ENCODE measurements around the gene PCDH18. TPM values are rescaled to one million over a fixed set of nuclear protein-coding genes. Genes with fewer than 3 reads are reported as not detected.
A peak's percentile ranks its signal among the peaks of the same experiment; 100 is the strongest.

The PCDH18 gene, protein sequence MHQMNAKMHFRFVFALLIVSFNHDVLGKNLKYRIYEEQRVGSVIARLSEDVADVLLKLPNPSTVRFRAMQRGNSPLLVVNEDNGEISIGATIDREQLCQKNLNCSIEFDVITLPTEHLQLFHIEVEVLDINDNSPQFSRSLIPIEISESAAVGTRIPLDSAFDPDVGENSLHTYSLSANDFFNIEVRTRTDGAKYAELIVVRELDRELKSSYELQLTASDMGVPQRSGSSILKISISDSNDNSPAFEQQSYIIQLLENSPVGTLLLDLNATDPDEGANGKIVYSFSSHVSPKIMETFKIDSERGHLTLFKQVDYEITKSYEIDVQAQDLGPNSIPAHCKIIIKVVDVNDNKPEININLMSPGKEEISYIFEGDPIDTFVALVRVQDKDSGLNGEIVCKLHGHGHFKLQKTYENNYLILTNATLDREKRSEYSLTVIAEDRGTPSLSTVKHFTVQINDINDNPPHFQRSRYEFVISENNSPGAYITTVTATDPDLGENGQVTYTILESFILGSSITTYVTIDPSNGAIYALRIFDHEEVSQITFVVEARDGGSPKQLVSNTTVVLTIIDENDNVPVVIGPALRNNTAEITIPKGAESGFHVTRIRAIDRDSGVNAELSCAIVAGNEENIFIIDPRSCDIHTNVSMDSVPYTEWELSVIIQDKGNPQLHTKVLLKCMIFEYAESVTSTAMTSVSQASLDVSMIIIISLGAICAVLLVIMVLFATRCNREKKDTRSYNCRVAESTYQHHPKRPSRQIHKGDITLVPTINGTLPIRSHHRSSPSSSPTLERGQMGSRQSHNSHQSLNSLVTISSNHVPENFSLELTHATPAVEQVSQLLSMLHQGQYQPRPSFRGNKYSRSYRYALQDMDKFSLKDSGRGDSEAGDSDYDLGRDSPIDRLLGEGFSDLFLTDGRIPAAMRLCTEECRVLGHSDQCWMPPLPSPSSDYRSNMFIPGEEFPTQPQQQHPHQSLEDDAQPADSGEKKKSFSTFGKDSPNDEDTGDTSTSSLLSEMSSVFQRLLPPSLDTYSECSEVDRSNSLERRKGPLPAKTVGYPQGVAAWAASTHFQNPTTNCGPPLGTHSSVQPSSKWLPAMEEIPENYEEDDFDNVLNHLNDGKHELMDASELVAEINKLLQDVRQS
- total RNA-seq = under 1 TPM in 4 of 5 donors, not detected in 1; 0.03 to 0.43 (median 0.19) TPM
- total RNA-seq (2013) = 0.64 TPM
- 0 to 0.51 (median 0.14) reads per million in 29 experiments for total RNA-seq

DNA sequence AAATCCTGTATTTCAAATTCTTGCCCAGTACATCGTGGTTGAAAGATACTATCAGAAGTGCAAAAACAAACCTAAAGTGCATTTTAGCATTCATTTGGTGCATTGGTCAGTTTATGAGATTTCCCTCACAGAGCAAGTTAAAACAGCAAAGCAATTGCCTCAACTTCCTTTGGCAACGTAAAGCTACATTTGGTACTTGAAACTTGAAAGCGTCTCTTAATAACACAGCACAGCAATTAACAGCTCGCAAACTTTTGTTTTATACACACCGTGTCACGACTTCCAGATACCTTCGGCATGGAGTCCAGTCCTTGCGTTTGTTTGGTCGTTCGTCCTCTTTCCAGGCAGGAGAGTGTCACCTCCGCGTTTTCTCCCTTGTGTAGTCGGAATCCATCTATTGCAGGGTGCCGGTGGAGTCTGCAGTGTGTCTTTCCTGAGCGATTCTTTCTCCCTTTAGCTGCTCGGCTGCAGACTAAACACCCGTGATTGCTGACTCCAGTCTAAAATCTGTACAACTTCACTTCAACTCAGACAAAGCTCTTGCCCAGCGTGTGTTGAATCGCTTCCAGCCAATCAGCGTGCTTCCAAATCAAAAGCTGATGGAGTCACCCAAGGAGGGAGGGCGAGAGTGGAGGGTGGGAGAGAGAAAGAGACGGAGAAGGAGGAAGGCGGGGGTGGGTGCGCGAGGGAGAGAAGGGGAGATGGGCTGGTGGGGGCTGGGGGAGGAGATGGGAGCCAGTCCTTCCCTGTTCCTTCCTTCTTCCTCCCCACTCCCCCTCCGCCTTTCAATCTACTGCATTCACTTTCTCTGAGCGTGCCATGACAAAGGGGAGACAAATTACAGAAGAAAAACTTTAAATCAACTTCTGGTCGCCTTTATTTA is at the start of gene PCDH18:
Gene PCDH18 (minus strand): TSS at position 509 of the 883 bp plus-strand sequence. CDS start 406 bp downstream, at position 103.
- POLR2A ChIA-PET = no interaction called here
- CTCF ChIA-PET = no interaction called here
- ATAC-seq (replicated peaks in 1 of 4) = peak; percentile 39 to 60 (median 52)
- WGBS (ENCODE audit: insufficient coverage) = 3% methylated on average over 17 of the region's 28 CpGs
- Mint-ChIP-seq H3K36me3 (no peaks in the 10 kb centered on the region), H3K4me1 (peaks cover 3 to 8% (median 4%) of the 10 kb centered on the region in 3 donors), H3K4me3 (no peak within 1 kb of the TSS), H3K27ac (no peak within 1 kb of the TSS), H3K9me3 (peaks cover 0 to 6% (median 0%) of the 10 kb centered on the region in 3 donors), H3K27me3 (no peaks in the 10 kb centered on the region)
- Histone ChIP-seq H3K27me3 (replicated peaks in 1 of 2; ENCODE audit: control insufficient read depth in 2 of 2, extremely low read depth in 1 of 2, insufficient read depth in 2 of 2, low read length in 1 of 2) (no peaks in the 10 kb centered on the region), H3K36me3 (ENCODE audit: control insufficient read depth in 2 of 2, extremely low read depth in 1 of 2, insufficient read depth in 1 of 2, low read length in 1 of 2) (no peaks in the 10 kb centered on the region), H3K27ac (ENCODE audit: low read length) (no peak within 1 kb of the TSS), H3K4me3 (ENCODE audit: control insufficient read depth in 1 of 2, extremely low read depth in 1 of 2, low read length in 1 of 2) (peak within 1 kb of the TSS; percentile 22 to 46), H3K4me1 (ENCODE audit: control insufficient read depth in 1 of 2, extremely low read depth in 1 of 2, insufficient read depth in 2 of 2, low read length in 2 of 2) (no peaks in the 10 kb centered on the region), H3K9me3 (no peaks in the 10 kb centered on the region)
- DNase-seq = peak in 7 of 35 experiments; percentile 0 to 7 (median 4)

DNA sequence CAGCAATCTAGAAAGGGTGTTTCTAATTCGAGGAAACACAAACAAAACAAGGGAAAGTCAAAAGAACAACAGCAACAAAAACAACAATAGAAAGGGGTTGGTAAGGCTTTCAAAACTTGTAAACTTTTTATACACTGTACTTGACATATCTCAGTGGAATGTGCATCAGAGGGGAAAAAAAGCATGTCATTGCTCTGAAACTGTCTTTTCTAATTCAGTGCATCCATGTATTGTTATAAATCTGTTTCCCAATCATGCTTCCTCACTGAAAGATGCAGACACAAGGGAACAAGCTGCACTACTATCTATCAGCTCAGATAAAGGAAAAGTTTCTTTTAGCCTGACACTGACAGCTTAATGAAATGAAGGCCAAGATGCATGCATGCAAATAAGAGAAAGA is 44.2 kb upstream of the PCDH18 start:
- no peak for DNase-seq
- ATAC-seq (replicated peaks in 1 of 4) = no peak
- Mint-ChIP-seq H3K27me3 (no peaks in the 10 kb centered on the region), H3K4me3 (no peak overlapping the region), H3K27ac (no peak overlapping the region), H3K4me1 (no peaks in the 10 kb centered on the region), H3K9me3 (peaks cover 4 to 8% (median 6%) of the 10 kb centered on the region in 3 donors), H3K36me3 (no peaks in the 10 kb centered on the region)
- Histone ChIP-seq H3K36me3 (ENCODE audit: control insufficient read depth in 2 of 2, extremely low read depth in 1 of 2, insufficient read depth in 1 of 2, low read length in 1 of 2) (no peaks in the 10 kb centered on the region), H3K4me3 (ENCODE audit: control insufficient read depth in 1 of 2, extremely low read depth in 1 of 2, low read length in 1 of 2) (no peak overlapping the region), H3K27ac (ENCODE audit: low read length) (no peak overlapping the region), H3K9me3 (no peaks in the 10 kb centered on the region), H3K27me3 (replicated peaks in 1 of 2; ENCODE audit: control insufficient read depth in 2 of 2, extremely low read depth in 1 of 2, insufficient read depth in 2 of 2, low read length in 1 of 2) (no peaks in the 10 kb centered on the region), H3K4me1 (ENCODE audit: control insufficient read depth in 1 of 2, extremely low read depth in 1 of 2, insufficient read depth in 2 of 2, low read length in 2 of 2) (no peaks in the 10 kb centered on the region)
- ChIA-PET CTCF (interaction anchor here in 1 of 2 donors (0.6 kb wide), 1 partner anchor 1342 kb away, joined by 3 read pairs; no protein-coding TSS in a partner anchor), POLR2A (interaction anchor here in 1 of 2 donors (0.6 kb wide), 1 partner anchor 9 kb away, joined by 3 read pairs; no protein-coding TSS in a partner anchor)
- no CpG with 5 or more reads among the region's 1 CpG for WGBS (ENCODE audit: insufficient coverage)

DNA sequence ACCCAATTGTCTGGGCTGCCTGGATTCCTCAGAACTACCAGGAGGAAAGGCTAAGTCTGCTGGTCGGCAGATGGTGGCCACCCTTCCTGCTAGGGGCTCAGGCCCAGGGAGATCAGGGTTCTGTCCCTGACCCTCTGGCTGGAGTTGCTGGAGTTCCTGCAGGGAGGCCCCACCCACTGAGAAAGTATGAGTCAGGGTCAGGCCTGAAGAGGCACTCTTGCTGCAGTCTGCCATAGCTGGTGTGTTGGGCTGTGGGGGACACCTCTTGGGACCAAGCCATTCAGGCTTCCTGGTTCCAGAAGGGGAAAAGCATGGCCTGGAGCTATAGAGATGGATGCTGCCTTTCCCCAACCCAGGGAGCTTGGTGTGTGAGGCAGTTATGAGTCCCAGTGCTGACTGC is 40.4 kb upstream of the PCDH18 start:
- Mint-ChIP-seq H3K4me3 (no peak overlapping the region), H3K4me1 (no peaks in the 10 kb centered on the region), H3K36me3 (no peaks in the 10 kb centered on the region), H3K27me3 (no peaks in the 10 kb centered on the region), H3K27ac (no peak overlapping the region), H3K9me3 (peaks cover 9 to 13% (median 13%) of the 10 kb centered on the region in 3 donors)
- H3K27me3 ChIP-seq (replicated peaks in 1 of 2; ENCODE audit: control insufficient read depth in 2 of 2, extremely low read depth in 1 of 2, insufficient read depth in 2 of 2, low read length in 1 of 2) = no peaks in the 10 kb centered on the region
- ATAC-seq (replicated peaks in 1 of 4) = no peak
- H3K9me3 ChIP-seq = no peaks in the 10 kb centered on the region
- H3K27ac ChIP-seq (ENCODE audit: low read length) = no peak overlapping the region
- H3K36me3 ChIP-seq (ENCODE audit: control insufficient read depth in 2 of 2, extremely low read depth in 1 of 2, insufficient read depth in 1 of 2, low read length in 1 of 2) = no peaks in the 10 kb centered on the region
- no peak overlapping the region for H3K4me3 ChIP-seq (ENCODE audit: control insufficient read depth in 1 of 2, extremely low read depth in 1 of 2, low read length in 1 of 2)
- 80% methylated on average over 1 of the region's 1 CpG for WGBS (ENCODE audit: insufficient coverage)
- POLR2A ChIA-PET = no interaction called here
- H3K4me1 ChIP-seq (ENCODE audit: control insufficient read depth in 1 of 2, extremely low read depth in 1 of 2, insufficient read depth in 2 of 2, low read length in 2 of 2) = no peaks in the 10 kb centered on the region
- DNase-seq = no peak
- CTCF ChIA-PET = no interaction called here

DNA sequence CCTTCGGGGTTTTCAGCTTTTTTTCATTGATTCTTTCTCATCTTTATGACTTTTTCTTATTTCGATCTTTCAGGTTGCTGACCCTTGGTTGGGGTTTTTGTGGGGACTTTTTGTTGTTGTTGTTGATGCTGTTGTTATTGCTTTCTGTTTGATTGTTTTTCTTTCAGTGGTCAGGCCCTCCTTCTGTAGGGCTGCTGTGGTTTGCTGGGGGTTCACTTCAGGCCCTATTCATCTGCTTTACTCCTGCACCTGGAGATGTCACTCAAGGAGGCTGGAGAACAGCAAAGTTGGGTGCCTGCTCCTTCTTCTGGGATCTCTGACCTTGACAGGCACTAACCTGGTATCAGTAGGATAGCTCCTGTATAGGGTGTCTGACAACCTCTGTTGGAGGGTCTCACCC is 39.9 kb upstream of the PCDH18 start:
- Histone ChIP-seq H3K9me3 (no peaks in the 10 kb centered on the region), H3K4me1 (ENCODE audit: control insufficient read depth in 1 of 2, extremely low read depth in 1 of 2, insufficient read depth in 2 of 2, low read length in 2 of 2) (no peaks in the 10 kb centered on the region), H3K36me3 (ENCODE audit: control insufficient read depth in 2 of 2, extremely low read depth in 1 of 2, insufficient read depth in 1 of 2, low read length in 1 of 2) (no peaks in the 10 kb centered on the region), H3K27me3 (replicated peaks in 1 of 2; ENCODE audit: control insufficient read depth in 2 of 2, extremely low read depth in 1 of 2, insufficient read depth in 2 of 2, low read length in 1 of 2) (no peaks in the 10 kb centered on the region), H3K27ac (ENCODE audit: low read length) (no peak overlapping the region), H3K4me3 (ENCODE audit: control insufficient read depth in 1 of 2, extremely low read depth in 1 of 2, low read length in 1 of 2) (no peak overlapping the region)
- POLR2A ChIA-PET = no interaction called here
- CTCF ChIA-PET = no interaction called here
- Mint-ChIP-seq H3K27ac (no peak overlapping the region), H3K4me3 (no peak overlapping the region), H3K4me1 (no peaks in the 10 kb centered on the region), H3K27me3 (no peaks in the 10 kb centered on the region), H3K36me3 (no peaks in the 10 kb centered on the region), H3K9me3 (peaks cover 8 to 13% (median 13%) of the 10 kb centered on the region in 3 donors)
- no CpG with 5 or more reads among the region's 2 CpGs for WGBS (ENCODE audit: insufficient coverage)
- DNase-seq (no peak), ATAC-seq (replicated peaks in 1 of 4) (no peak)

DNA sequence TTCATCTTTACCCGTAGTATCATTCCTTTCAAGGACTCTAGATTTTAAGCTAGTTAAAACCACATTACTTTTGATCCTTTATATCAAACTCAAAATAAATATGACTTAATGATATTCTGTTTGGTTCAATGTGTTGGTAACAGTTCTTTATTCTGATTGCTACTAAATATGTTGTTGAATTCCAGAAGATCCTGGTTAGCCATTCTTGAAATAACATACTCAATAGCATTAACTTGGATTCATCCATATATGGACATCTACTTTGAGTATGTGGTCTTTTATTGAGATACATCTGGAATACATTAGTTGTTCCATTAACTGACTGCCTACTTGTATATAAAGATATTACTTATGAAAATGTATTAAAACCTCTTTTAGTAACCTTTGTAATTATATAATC is 27.5 kb upstream of the PCDH18 start:
- no peaks in the 10 kb centered on the region for H3K9me3 ChIP-seq
- Mint-ChIP-seq H3K27me3 (no peaks in the 10 kb centered on the region), H3K4me1 (no peaks in the 10 kb centered on the region), H3K4me3 (no peak overlapping the region), H3K27ac (no peak overlapping the region), H3K9me3 (peaks cover 3 to 19% (median 11%) of the 10 kb centered on the region in 3 donors), H3K36me3 (no peaks in the 10 kb centered on the region)
- ChIA-PET POLR2A (interaction anchor here in 1 of 2 donors (0.9 kb wide), 1 partner anchor 9 kb away, joined by 4 read pairs; no protein-coding TSS in a partner anchor), CTCF (no interaction called here)
- ATAC-seq (replicated peaks in 1 of 4) = no peak
- no peaks in the 10 kb centered on the region for H3K27me3 ChIP-seq (replicated peaks in 1 of 2; ENCODE audit: control insufficient read depth in 2 of 2, extremely low read depth in 1 of 2, insufficient read depth in 2 of 2, low read length in 1 of 2)
- WGBS (ENCODE audit: insufficient coverage) = no CpG with 5 or more reads among the region's 1 CpG
- no peak for DNase-seq
- H3K4me1 ChIP-seq (ENCODE audit: control insufficient read depth in 1 of 2, extremely low read depth in 1 of 2, insufficient read depth in 2 of 2, low read length in 2 of 2) = no peaks in the 10 kb centered on the region
- H3K27ac ChIP-seq (ENCODE audit: low read length) = no peak overlapping the region
- H3K36me3 ChIP-seq (ENCODE audit: control insufficient read depth in 2 of 2, extremely low read depth in 1 of 2, insufficient read depth in 1 of 2, low read length in 1 of 2) = no peaks in the 10 kb centered on the region
- no peak overlapping the region for H3K4me3 ChIP-seq (ENCODE audit: control insufficient read depth in 1 of 2, extremely low read depth in 1 of 2, low read length in 1 of 2)

All from T-cell (primary cell).